Thoracic aorta (tissue), 2 donors: ENCODE data around the gene SLC7A7. TPM values are rescaled to one million over a fixed set of nuclear protein-coding genes. Genes with fewer than 3 reads are reported as not detected.

Experiments used
- ATAC-seq: fragments of 150-250 bp; one replicate; pipeline ENCODE4 v1.8.0; 2017; ENCODE audit warnings: low read depth; ENCODE audit not compliant: insufficient number of reproducible peaks, low FRiP score
- DNase-seq: peaks from one replicate; pipeline ENCODE4 v3.0.0-alpha.2; 2020; ENCODE audit warnings: low spot score
- H3K27ac ChIP-seq, 2 donors: fragments of 200-600 bp; sonication (generic); 1 replicate in 1 of 2; 2 replicates in 1 of 2; pipeline ENCODE4 v1.5.1; 2016; ENCODE audit warnings: mild to moderate bottlenecking in 2 of 2, moderate library complexity in 2 of 2
- H3K27me3 ChIP-seq: fragments of 200-600 bp; sonication (generic); replicated peaks from 2 replicates; pipeline ENCODE4 v1.6.0; 2016; ENCODE audit warnings: mild to moderate bottlenecking; ENCODE audit not compliant: insufficient read depth
- H3K36me3 ChIP-seq: fragments of 200-600 bp; sonication (generic); one replicate; pipeline ENCODE4 v1.5.1; 2016
- H3K4me1 ChIP-seq, 2 donors: fragments of 200-600 bp; sonication (generic); 1 replicate in 1 of 2; 2 replicates in 1 of 2; pipeline versions ENCODE4 v1.5.1 to v1.6.0; 2016; ENCODE audit warnings: low read depth in 2 of 2, mild to moderate bottlenecking in 1 of 2; ENCODE audit not compliant: control insufficient read depth in 1 of 2
- H3K4me3 ChIP-seq: fragments of 200-600 bp; sonication (generic); 2 replicates; pipeline ENCODE4 v1.5.1; 2016; ENCODE audit warnings: mild to moderate bottlenecking
- H3K9me3 ChIP-seq: fragments of 200-600 bp; sonication (generic); 2 replicates; pipeline ENCODE4 v1.5.1; 2016
- CTCF ChIP-seq: fragments of 200-600 bp; sonication (generic); IDR thresholded peaks from one replicate; pipeline ENCODE4 v1.5.1; 2019; ENCODE audit warnings: antibody characterized with exemption
- total RNA-seq, 2 donors: library from RNA; depleted of rRNA; stranded (reverse); fragments of >200 nt; gene quantifications; one replicate each; pipeline versions ENCODE4 v1.1.0 to v1.2.3, GENCODE V29; 2016

SLC7A7 gene
- total RNA-seq, 2 donors from 2014 or later, result 34.4 to 38.5 TPM

- no peak overlapping the region for H3K4me3 ChIP-seq
- no peak for TF ChIP-seq CTCF
- no peak for ATAC-seq
- peak overlapping the region; percentile 74 to 75 for H3K27ac ChIP-seq
- peaks cover 50 to 80% of the 10 kb centered on the region in 2 donors for H3K4me1 ChIP-seq
- no peaks in the 10 kb centered on the region for H3K27me3 ChIP-seq
- DNase-seq, result no peak
- H3K9me3 ChIP-seq, result no peaks in the 10 kb centered on the region
- H3K36me3 ChIP-seq, result peaks cover 44% of the 10 kb centered on the region
Observed at GRCh38 chr14:22846811-22847307, 31.6 kb upstream of the SLC7A7 start.

- H3K27ac ChIP-seq, result peak overlapping the region; percentile 74 to 75
- peaks cover 53% of the 10 kb centered on the region for H3K36me3 ChIP-seq
- H3K27me3 ChIP-seq, result no peaks in the 10 kb centered on the region
- H3K4me1 ChIP-seq, result peaks cover 43 to 76% of the 10 kb centered on the region in 2 donors
- H3K4me3 ChIP-seq, result no peak overlapping the region
- TF ChIP-seq CTCF, result no peak
- DNase-seq (no peak), ATAC-seq (no peak)
- H3K9me3 ChIP-seq, result no peaks in the 10 kb centered on the region
Observed at GRCh38 chr14:22845821-22846625, 30.8 kb upstream of the SLC7A7 start.

- ATAC-seq, result no peak
- H3K4me3 ChIP-seq, result no peak overlapping the region
- H3K4me1 ChIP-seq, result peaks cover 35 to 73% of the 10 kb centered on the region in 2 donors
- H3K27ac ChIP-seq, result peak overlapping the region in 1 of 2 donors; percentile 43
- no peak for DNase-seq
- no peak for TF ChIP-seq CTCF
- no peaks in the 10 kb centered on the region for H3K27me3 ChIP-seq
- H3K9me3 ChIP-seq, result no peaks in the 10 kb centered on the region
- H3K36me3 ChIP-seq, result peaks cover 57% of the 10 kb centered on the region
Observed at GRCh38 chr14:22845103-22845394, 29.8 kb upstream of the SLC7A7 start.

- ATAC-seq (no peak), DNase-seq (no peak)
- Histone ChIP-seq H3K4me1 (peaks cover 32 to 71% of the 10 kb centered on the region in 2 donors), H3K36me3 (peaks cover 57% of the 10 kb centered on the region), H3K27ac (peak overlapping the region in 1 of 2 donors; percentile 43), H3K27me3 (no peaks in the 10 kb centered on the region), H3K9me3 (no peaks in the 10 kb centered on the region), H3K4me3 (no peak overlapping the region)
- TF ChIP-seq CTCF, result no peak
Observed at GRCh38 chr14:22844221-22845102, 29.2 kb upstream of the SLC7A7 start.
